ENCODE measurements around the gene CCS.

DNA sequence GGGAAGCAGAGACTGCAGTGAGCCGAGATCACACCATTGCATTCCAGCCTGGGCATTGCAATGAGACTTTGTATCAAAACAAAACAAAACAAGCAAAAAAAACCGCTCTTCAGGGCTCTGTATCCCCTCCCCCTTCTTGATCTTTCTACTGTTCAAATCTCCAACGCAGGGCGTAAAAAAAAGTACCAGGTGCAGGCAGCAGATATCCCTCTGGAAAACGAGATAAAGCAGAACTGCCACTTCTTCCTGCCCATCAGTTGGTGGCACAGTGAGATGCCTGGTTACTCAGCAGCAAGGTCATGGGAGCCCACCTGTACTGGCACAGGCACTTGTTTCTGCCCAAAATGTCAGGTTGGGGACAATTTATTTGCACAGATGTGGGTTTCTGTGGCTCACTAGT lies 11.2 kb downstream of the CCS start:
- no peak for TF ChIP-seq EZH2 (IDR thresholded peaks at IDR 0.05; ENCODE audit: borderline replicate concordance)
- TF ChIP-seq, protein P1, sequence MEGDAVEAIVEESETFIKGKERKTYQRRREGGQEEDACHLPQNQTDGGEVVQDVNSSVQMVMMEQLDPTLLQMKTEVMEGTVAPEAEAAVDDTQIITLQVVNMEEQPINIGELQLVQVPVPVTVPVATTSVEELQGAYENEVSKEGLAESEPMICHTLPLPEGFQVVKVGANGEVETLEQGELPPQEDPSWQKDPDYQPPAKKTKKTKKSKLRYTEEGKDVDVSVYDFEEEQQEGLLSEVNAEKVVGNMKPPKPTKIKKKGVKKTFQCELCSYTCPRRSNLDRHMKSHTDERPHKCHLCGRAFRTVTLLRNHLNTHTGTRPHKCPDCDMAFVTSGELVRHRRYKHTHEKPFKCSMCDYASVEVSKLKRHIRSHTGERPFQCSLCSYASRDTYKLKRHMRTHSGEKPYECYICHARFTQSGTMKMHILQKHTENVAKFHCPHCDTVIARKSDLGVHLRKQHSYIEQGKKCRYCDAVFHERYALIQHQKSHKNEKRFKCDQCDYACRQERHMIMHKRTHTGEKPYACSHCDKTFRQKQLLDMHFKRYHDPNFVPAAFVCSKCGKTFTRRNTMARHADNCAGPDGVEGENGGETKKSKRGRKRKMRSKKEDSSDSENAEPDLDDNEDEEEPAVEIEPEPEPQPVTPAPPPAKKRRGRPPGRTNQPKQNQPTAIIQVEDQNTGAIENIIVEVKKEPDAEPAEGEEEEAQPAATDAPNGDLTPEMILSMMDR (IDR thresholded peaks at IDR 0.05; ENCODE audit: poor library complexity), result no peak
- no peak for TF ChIP-seq EZH2phosphoT487 (IDR thresholded peaks at IDR 0.05; ENCODE audit: low read depth, severe bottlenecking, unreplicated experiment)

Measured in hepatocyte (in vitro differentiated cells).